NCI-H345 treated with DMSO at 0.1 percent for 48 hours (cell line): Measurements from ENCODE around the gene NCOA4.
A peak's percentile ranks its signal among the peaks of the same experiment; 100 is the strongest.
"Not testable (repeated sequence)": the region's sequence is repeated elsewhere in the genome, so short reads cannot be mapped to it uniquely, and the experiment has no call there.

Source experiments
- DNase-seq: peaks from one replicate; lab custom pipeline; 2025; ENCODE audit not compliant: unreplicated experiment; lab: John Stamatoyannopoulos, UW

NCOA4 gene

GRCh38 chr10:46052791-46053375 lies 22.5 kb upstream of the NCOA4 start:
- no peak for DNase-seq

- no peak for DNase-seq
These were observed 21.8 kb upstream of the NCOA4 start for GRCh38 chr10:46052057-46052790.

GRCh38 chr10:46050941-46051623 lies 20.7 kb upstream of the NCOA4 start:
- no peak for DNase-seq

GRCh38 chr10:46049497-46049831 lies 19.0 kb upstream of the NCOA4 start:
- not testable (repeated sequence) for DNase-seq

- DNase-seq = peak; percentile 22
These were observed 17.7 kb upstream of the NCOA4 start for GRCh38 chr10:46048152-46048551.

GRCh38 chr10:46046261-46046660 lies 15.8 kb upstream of the NCOA4 start, which contains the start of gene MSMB:
MSMB (minus strand) TSS chr10:46046269; CDS start chr10:46046237, 32 bp downstream.
- DNase-seq = no peak

GRCh38 chr10:46042527-46042926 lies 12.1 kb upstream of the NCOA4 start:
- DNase-seq = no peak

- no peak for DNase-seq
These were observed 9.6 kb upstream of the NCOA4 start for GRCh38 chr10:46040004-46040403.

GRCh38 chr10:46037107-46037825 lies 6.8 kb upstream of the NCOA4 start:
- DNase-seq = no peak

GRCh38 chr10:46035923-46036849 lies 5.8 kb upstream of the NCOA4 start:
- no peak for DNase-seq

GRCh38 chr10:46033602-46034011 lies 3.2 kb upstream of the NCOA4 start:
- DNase-seq = no peak

- no peak for DNase-seq
These were observed 1.5 kb upstream of the NCOA4 start for GRCh38 chr10:46031648-46032532.

- no peak for DNase-seq
These were observed 877 bp downstream of the NCOA4 start for GRCh38 chr10:46029461-46030030.

GRCh38 chr10:46028584-46029460 lies 1.6 kb downstream of the NCOA4 start:
- no peak for DNase-seq

GRCh38 chr10:46026106-46026505 lies 4.3 kb downstream of the NCOA4 start:
- no peak for DNase-seq

GRCh38 chr10:46025406-46025805 lies 5.0 kb downstream of the NCOA4 start:
- DNase-seq = no peak

- no peak for DNase-seq
These were observed 5.5 kb downstream of the NCOA4 start for GRCh38 chr10:46024948-46025347.

- peak; percentile 61 for DNase-seq
These were observed 7.3 kb downstream of the NCOA4 start for GRCh38 chr10:46022978-46023702.
